ENCODE measurements around the gene CDC42BPA.
"Not testable (repeated sequence)": the region's sequence is repeated elsewhere in the genome, so short reads cannot be mapped to it uniquely, and the experiment has no call there.

CDC42BPA gene

GRCh38 chr1:226958300-226958699, 360.0 kb downstream of the CDC42BPA start:
- no peak for DNase-seq

DNA sequence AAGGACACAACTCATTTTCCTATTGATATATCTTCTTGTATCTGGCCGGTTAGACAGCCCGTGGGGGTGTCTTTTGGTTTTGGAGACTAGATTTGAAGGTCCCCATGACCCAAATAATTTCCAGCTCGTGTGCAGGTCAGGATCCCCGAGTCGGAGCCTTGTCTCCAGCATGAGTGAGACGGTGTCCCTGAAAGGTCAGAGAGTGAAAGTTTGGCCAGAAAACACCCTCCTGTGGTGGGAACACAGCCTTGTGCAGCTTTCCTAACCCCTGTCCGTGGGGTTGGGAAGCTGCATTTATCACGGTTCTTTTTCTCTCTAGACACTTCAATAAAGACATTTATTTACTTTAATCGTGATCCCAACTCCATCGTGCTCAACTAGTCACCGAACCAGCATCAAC, 360.6 kb downstream of the CDC42BPA start:
- DNase-seq = no peak

GRCh38 chr1:226956942-226957713, 361.2 kb downstream of the CDC42BPA start:
- no peak for DNase-seq

DNA sequence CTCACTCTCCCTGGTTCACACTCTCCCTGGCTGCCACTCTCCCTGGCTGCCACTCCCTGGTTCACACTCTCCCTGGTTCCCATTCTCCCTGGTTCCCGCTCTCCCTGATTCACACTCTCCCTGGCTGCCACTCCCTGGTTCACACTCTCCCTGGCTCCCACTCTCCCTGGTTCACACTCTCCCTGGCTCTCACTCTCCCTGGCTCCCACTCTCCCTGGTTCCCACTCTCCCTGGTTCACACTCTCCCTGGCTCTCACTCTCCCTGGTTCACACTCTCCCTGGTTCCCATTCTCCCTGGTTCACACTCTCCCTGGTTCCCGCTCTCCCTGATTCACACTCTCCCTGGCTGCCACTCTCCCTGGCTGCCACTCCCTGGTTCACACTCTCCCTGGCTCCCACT, 362.4 kb downstream of the CDC42BPA start:
- DNase-seq = not testable (repeated sequence)

GRCh38 chr1:226954777-226955176, 363.5 kb downstream of the CDC42BPA start:
- DNase-seq = no peak

GRCh38 chr1:226954337-226954736, 364.0 kb downstream of the CDC42BPA start:
- no peak for DNase-seq

DNA sequence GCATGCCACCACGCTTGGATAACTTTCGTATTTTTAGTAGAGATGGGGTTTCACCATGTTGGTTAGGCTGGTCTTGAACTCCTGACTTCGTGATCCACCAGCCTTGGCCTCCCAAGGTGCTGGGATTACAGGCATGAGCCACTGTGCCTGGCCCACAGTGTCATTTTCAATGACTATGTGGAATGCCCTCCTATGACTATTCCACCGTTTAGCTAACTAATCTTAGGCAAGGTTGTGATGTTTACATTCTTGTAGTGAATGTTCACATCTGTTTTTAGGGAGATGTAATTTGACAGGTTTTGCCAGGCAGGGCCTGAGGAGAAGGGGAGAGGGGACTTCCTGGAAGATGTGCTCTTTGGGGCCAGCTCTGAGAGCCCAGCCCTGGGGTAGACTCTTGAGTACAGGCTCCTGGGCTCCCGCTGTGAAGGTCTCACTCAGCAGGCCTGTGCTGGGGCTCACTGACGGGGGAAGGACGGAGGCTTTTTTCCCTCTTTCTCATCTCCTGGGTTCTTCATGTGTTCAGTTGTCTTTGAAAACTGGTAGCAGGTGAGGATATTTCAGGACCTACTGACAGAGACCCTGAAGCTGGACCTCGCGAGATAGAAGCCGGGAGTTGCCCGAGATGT, 365.0 kb downstream of the CDC42BPA start:
- no peak for DNase-seq

GRCh38 chr1:226952118-226952441, 366.2 kb downstream of the CDC42BPA start:
- DNase-seq = no peak

- no peak for DNase-seq
Observed at GRCh38 chr1:226951286-226952117, 366.8 kb downstream of the CDC42BPA start.

- no peak for DNase-seq
Observed at GRCh38 chr1:226950871-226951270, 367.4 kb downstream of the CDC42BPA start.

GRCh38 chr1:226950316-226950715, 368.0 kb downstream of the CDC42BPA start:
- DNase-seq = no peak

DNA sequence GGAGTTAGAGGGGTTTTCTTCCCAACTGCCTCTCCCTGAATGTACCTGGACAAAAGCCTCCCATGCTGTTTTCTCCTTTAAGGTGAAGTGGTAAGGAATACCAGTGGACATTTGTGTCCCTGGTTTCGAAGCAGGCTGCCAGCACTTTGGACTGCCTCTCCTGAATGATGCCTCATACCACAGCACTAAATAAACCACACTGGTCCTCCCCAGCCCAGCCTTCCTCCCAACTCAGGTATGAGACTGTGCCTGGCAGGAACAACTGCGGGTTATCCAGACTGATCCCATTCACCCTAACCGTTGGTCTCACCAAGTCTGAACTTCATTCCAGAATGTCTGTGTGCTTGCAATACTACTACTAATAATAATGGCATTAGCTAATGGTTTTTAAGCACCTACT, 368.9 kb downstream of the CDC42BPA start:
- no peak for DNase-seq

DNA sequence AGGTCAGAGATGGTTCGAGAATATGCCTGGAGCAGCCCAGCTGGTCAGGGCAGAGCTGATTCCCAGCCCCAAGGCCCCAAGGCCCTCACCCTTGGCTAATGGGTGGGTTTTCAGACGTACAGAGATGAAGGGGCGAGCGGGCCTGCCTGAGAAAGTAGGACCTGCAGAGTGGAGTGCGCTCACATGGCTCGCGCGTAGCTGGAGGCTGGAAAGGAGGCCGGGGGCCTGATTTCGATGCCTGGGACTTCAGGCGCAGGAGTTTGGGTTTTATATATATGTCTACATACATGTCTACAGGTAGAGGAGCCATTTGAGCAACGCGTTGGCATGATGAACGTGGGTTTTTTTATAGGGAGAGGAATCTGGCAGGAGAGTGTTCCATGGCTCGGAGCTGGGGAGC, 369.3 kb downstream of the CDC42BPA start:
- DNase-seq = no peak

- DNase-seq = no peak
Observed at GRCh38 chr1:226948480-226948879, 369.8 kb downstream of the CDC42BPA start.

- no peak for DNase-seq
Observed at GRCh38 chr1:226948051-226948450, 370.2 kb downstream of the CDC42BPA start.

DNA sequence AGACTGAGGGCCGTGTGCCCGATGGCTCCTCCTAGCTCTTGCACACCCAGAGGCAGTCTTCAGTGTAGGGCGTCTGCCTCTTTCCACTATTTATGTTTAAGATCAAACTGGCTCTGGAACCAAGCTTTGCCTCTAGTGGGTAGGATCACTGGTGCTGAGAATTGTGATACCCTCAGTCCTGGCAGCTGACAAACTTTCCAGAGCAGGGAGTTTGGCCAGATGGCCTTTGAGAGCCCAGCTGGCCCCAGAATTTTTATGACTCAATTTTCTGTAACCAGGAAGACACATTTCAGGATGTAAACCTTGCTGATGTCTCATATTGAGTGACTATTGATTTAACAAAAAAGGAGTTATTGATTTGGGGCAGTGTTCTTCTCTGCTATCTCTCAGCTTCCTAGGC, 371.5 kb downstream of the CDC42BPA start:
- no peak for DNase-seq

DNA sequence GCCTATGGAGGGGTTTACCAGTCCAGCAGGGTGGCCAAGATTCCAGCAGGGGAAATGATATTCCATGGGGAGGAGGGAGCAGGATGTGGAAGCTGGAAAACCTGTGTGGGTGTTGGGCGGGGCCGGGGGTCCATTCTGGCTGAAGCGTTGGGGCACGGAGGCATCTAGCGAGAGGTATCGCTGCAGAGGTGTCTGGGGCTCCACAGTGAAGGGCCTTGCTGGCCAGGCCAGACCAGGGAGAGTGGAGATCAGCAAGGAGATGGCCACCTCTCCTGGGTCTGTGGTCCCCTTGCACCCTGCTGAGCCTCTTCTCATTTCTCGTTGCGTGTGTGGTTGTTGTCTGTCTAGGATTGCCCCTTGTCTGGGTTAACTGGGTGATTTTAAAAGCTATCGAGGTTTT, 372.0 kb downstream of the CDC42BPA start:
- DNase-seq = no peak

DNA sequence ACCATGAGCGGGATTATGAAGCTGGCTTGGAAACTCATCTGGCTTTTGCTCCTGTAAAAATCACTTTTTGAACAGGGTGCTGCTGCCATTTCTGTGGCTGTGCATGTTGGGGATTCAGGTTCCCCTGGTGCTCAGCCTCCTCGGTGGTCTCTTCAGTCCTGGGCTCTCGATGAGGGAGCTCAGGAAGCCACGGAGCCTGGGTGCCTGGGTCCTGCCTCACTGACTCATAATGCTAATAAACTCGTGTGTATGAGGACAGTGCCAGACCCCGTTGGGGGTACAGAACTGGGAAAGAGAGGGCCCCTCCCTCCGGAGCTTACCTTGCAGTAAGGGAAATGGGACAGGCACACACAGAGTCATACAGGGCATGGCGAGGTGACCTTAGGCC, 372.4 kb downstream of the CDC42BPA start:
- no peak for DNase-seq

GRCh38 chr1:226945106-226945857, 373.0 kb downstream of the CDC42BPA start:
- no peak for DNase-seq

DNA sequence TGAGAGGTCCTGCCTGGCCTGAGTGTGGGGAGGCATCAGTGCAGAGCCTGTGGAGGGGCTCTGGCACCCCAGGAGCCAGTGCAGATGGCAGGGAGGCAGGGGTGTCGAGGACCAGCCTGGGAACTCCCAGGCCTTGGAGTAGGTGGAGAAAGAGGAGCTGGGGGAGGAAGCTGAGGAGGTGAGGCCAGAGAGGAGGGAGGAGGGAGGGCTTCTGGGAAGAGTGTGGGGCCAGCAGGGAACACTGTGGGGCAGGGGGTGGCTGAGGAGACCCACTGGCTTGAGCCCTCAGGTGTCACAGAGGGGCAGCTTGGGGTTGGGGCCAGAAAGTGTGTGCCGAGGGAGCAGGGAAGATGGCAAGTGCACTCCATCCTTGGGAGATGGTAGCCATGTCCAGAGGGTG, 374.4 kb downstream of the CDC42BPA start:
- DNase-seq = no peak

- DNase-seq = no peak
Observed at GRCh38 chr1:226943156-226943555, 375.1 kb downstream of the CDC42BPA start.

DNA sequence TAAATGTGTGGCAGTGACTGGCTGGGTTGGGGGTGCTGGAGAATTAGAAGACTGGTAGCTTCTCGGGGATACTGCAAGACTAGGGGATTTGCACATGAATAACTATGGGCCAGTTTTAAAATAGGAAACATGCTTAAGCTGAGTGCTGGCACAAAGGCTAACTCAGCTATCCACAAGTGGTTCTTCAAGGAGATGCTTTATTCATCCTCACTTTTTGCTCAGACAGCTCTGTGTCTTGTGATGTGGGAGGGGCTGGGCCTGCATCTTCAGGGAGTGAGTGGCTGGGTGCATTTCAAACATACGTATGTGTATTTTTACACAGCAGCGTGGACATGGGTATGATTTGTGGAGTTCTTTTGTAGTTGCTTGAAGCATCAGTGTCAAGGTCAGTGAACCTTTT, 375.9 kb downstream of the CDC42BPA start:
- no peak for DNase-seq

DNA sequence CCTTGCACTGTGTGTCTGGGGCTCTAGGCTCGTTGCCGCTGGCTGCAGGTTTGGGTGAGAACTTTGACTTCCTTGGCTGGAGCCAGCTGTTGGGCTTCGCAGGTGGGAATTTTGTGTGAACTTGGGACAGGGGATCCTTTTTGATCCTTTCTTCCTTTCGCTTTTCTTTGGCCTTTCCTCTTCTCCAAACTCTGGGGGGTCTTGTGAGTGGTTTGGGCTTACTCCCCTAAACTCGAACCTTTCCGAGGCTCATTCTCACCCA, 377.6 kb downstream of the CDC42BPA start:
- DNase-seq = no peak

All from activated naive CD4-positive, alpha-beta T cell treated with anti-CD3 and anti-CD28 coated beads, Interleukin-2, amount 50 U/mL, for 16 hours (primary cell).